Measurements from ENCODE around the gene TGFA.

TGFA gene

DNA sequence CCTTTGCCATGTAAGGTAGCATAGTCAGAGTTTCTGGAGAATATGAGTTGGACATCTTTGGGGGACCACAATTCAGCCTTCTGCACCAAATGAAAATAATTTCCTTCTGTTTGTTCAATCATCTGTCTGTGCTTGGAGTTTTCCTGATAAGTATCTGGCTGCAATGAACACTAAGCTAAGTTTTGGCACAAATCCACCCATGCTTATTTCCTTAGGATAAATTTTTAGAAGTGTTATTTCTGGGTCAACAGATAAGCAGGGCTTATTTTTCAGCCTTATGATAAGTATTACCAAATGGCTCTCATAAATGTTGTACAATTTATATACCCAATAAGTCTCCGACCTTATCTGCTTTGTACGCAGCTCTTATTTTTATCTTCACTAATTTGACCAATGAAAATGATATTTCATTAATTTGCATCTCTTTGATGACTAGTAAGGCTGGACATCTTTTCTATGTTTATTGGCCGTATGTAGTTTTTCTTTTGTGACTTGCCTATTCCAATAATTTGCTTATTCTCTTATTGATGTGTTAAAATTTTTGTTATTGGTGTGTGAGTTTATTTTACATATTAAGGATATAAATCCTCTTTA lies 59.2 kb downstream of the TGFA start:
- Histone ChIP-seq H3K4me1 (ENCODE audit: control insufficient read depth, insufficient read depth, low read length) (peaks cover 3% of the 10 kb centered on the region), H3K27me3 (replicated peaks; ENCODE audit: control insufficient read depth, insufficient read depth, low read length) (peaks cover 31% of the 10 kb centered on the region), H3K9me3 (ENCODE audit: control insufficient read depth, low read length) (no peaks in the 10 kb centered on the region), H3K9ac (ENCODE audit: low read length) (no peak overlapping the region), H3K36me3 (ENCODE audit: control insufficient read depth, insufficient read depth, low read length, severe bottlenecking) (no peaks in the 10 kb centered on the region), H3K4me3 (ENCODE audit: low read length) (no peak overlapping the region)
- DNase-seq (ENCODE audit: low read depth), result no peak

DNA sequence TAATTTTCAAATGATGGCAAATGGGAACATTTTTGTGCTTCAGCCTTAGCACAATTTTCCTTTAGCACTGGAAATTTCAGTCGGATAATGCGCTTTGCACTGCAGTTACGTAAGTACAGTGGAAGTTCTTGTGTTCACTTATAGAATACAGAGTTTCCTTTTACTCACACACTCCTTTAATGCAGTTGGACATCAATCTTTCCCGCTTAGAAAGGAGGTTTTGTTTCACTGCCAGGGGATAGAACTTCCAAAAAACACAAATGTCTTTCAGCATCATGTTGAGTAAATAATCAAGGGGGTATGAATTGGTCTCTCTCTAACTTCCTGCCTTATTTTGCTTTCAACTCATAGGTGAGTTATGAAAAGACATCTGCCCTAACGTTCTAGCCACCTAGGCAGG lies 63.2 kb downstream of the TGFA start:
- no peak overlapping the region for H3K4me3 ChIP-seq (ENCODE audit: low read length)
- no peaks in the 10 kb centered on the region for H3K4me1 ChIP-seq (ENCODE audit: control insufficient read depth, insufficient read depth, low read length)
- no peak for DNase-seq (ENCODE audit: low read depth)
- no peak overlapping the region for H3K9ac ChIP-seq (ENCODE audit: low read length)
- no peaks in the 10 kb centered on the region for H3K9me3 ChIP-seq (ENCODE audit: control insufficient read depth, low read length)
- peaks cover 40% of the 10 kb centered on the region for H3K27me3 ChIP-seq (replicated peaks; ENCODE audit: control insufficient read depth, insufficient read depth, low read length)
- H3K36me3 ChIP-seq (ENCODE audit: control insufficient read depth, insufficient read depth, low read length, severe bottlenecking), result no peaks in the 10 kb centered on the region

DNA sequence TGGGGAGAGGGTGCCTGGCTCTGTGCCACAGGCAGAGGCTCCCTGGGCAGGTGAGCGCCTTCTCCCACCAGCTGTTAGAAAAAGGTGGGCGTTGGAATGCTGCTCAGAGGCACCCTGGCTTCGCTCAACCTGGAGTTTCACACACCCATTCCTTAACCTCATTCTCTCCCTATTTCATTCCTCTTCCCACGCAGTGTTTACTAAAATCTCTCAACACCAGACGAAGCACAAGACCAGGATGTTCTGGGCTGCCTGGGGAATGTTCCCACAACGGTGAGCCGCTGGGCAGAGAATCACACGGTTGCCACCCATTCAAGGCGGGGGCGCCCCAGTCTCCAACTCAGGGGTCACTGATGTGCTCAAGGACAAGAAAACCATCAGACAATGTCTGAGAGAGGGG lies 64.5 kb downstream of the TGFA start:
- DNase-seq (ENCODE audit: low read depth), result no peak
- no peaks in the 10 kb centered on the region for H3K4me1 ChIP-seq (ENCODE audit: control insufficient read depth, insufficient read depth, low read length)
- H3K9me3 ChIP-seq (ENCODE audit: control insufficient read depth, low read length), result no peaks in the 10 kb centered on the region
- H3K27me3 ChIP-seq (replicated peaks; ENCODE audit: control insufficient read depth, insufficient read depth, low read length), result peaks cover 42% of the 10 kb centered on the region
- H3K36me3 ChIP-seq (ENCODE audit: control insufficient read depth, insufficient read depth, low read length, severe bottlenecking), result no peaks in the 10 kb centered on the region
- no peak overlapping the region for H3K9ac ChIP-seq (ENCODE audit: low read length)
- H3K4me3 ChIP-seq (ENCODE audit: low read length), result no peak overlapping the region

DNA sequence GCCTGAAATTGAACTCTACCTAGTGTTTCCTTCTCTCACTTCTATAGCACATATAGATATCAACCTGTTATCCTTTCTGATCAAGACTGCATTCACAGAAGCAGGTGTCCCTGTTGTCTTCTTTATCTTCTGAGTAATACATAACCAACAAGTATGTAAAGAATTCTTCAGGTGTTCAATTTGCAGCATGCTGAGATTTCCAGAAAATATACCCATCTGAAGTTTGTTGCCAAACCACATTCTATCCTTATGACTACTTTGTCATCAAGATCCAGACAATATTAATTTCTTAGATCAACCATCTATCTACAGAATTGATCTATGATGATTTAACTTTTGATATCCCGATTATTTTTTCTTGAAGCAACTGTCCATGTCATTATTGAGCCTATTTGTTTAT lies 69.5 kb downstream of the TGFA start:
- Histone ChIP-seq H3K9me3 (ENCODE audit: control insufficient read depth, low read length) (peaks cover 6% of the 10 kb centered on the region), H3K4me1 (ENCODE audit: control insufficient read depth, insufficient read depth, low read length) (no peaks in the 10 kb centered on the region), H3K9ac (ENCODE audit: low read length) (no peak overlapping the region), H3K36me3 (ENCODE audit: control insufficient read depth, insufficient read depth, low read length, severe bottlenecking) (no peaks in the 10 kb centered on the region), H3K27me3 (replicated peaks; ENCODE audit: control insufficient read depth, insufficient read depth, low read length) (peaks cover 28% of the 10 kb centered on the region), H3K4me3 (ENCODE audit: low read length) (no peak overlapping the region)
- no peak for DNase-seq (ENCODE audit: low read depth)

GRCh38 chr2:70482401-70482800 lies 71.2 kb downstream of the TGFA start:
- Histone ChIP-seq H3K27me3 (replicated peaks; ENCODE audit: control insufficient read depth, insufficient read depth, low read length) (peaks cover 29% of the 10 kb centered on the region), H3K9me3 (ENCODE audit: control insufficient read depth, low read length) (peaks cover 6% of the 10 kb centered on the region), H3K4me3 (ENCODE audit: low read length) (no peak overlapping the region), H3K4me1 (ENCODE audit: control insufficient read depth, insufficient read depth, low read length) (no peaks in the 10 kb centered on the region), H3K36me3 (ENCODE audit: control insufficient read depth, insufficient read depth, low read length, severe bottlenecking) (no peaks in the 10 kb centered on the region), H3K9ac (ENCODE audit: low read length) (no peak overlapping the region)
- no peak for DNase-seq (ENCODE audit: low read depth)

DNA sequence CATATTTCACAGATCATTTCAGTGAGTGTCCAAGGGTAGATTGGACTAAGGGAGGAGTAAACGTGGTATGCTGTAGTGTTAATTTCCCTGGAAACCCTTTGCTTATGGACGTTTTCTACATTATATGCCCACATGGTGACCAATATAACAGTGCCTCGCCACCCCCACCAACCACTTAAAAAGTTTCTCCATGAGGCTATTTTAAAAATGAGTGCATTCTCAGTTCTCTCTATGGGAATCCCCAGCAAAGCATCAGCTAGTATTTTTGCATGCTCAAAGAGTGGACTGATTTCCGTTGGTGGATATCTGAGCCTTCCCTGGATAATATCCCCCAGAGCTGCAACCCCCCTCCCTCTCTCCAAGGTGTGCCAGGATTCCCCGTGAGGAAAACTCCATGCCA lies 73.2 kb downstream of the TGFA start:
- Histone ChIP-seq H3K27me3 (replicated peaks; ENCODE audit: control insufficient read depth, insufficient read depth, low read length) (peaks cover 34% of the 10 kb centered on the region), H3K4me3 (ENCODE audit: low read length) (no peak overlapping the region)
- no peak for DNase-seq (ENCODE audit: low read depth)

DNA sequence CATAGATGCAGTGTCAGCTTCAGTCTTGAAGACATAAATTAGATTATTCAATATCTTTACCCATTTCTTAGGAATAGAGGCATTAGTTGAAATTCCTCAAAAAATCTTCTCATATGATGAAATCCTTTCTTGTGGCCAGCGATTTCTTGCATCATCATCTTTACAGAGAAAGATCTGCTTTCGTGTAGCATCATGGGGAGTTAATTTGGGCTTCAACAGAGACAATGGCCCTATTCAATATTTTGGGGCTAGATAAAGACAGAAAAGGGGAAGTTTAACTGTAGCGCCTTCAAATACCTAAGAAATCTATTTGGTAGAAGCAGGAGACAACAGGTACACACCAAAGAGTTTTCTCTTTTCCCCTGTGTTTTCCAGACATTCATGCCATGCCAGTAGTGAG lies 73.8 kb downstream of the TGFA start:
- Histone ChIP-seq H3K9me3 (ENCODE audit: control insufficient read depth, low read length) (peaks cover 6% of the 10 kb centered on the region), H3K36me3 (ENCODE audit: control insufficient read depth, insufficient read depth, low read length, severe bottlenecking) (no peaks in the 10 kb centered on the region), H3K9ac (ENCODE audit: low read length) (no peak overlapping the region), H3K4me3 (ENCODE audit: low read length) (no peak overlapping the region), H3K27me3 (replicated peaks; ENCODE audit: control insufficient read depth, insufficient read depth, low read length) (peaks cover 39% of the 10 kb centered on the region), H3K4me1 (ENCODE audit: control insufficient read depth, insufficient read depth, low read length) (no peaks in the 10 kb centered on the region)
- DNase-seq (ENCODE audit: low read depth), result no peak

More for the DNA sequence above, 73.2 kb downstream of the TGFA start:
- Histone ChIP-seq H3K4me1 (ENCODE audit: control insufficient read depth, insufficient read depth, low read length) (no peaks in the 10 kb centered on the region), H3K9ac (ENCODE audit: low read length) (no peak overlapping the region), H3K36me3 (ENCODE audit: control insufficient read depth, insufficient read depth, low read length, severe bottlenecking) (no peaks in the 10 kb centered on the region), H3K9me3 (ENCODE audit: control insufficient read depth, low read length) (peaks cover 6% of the 10 kb centered on the region)

DNA sequence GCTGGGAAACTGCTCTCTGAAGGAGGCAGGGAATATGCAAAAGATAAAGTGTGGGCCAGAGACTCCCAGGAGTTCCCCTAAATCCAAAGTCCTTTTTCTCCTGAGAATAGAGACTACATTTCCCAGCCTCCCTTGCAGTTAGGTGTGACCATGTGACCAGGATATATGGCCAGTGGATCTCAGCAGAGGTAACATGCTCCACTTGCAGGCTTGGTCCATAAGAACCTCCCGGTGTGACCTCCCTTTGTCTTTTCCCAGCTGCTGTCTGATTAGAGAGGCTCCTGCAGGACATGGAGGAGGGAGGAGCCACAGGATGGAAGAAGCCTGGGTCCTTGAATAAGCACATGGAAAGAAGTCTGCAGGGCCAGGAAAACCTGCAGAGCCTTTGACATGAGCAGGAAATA lies 76.2 kb downstream of the TGFA start:
- Histone ChIP-seq H3K9ac (ENCODE audit: low read length) (no peak overlapping the region), H3K9me3 (ENCODE audit: control insufficient read depth, low read length) (peaks cover 6% of the 10 kb centered on the region), H3K4me3 (ENCODE audit: low read length) (no peak overlapping the region), H3K4me1 (ENCODE audit: control insufficient read depth, insufficient read depth, low read length) (no peaks in the 10 kb centered on the region), H3K27me3 (replicated peaks; ENCODE audit: control insufficient read depth, insufficient read depth, low read length) (peaks cover 45% of the 10 kb centered on the region), H3K36me3 (ENCODE audit: control insufficient read depth, insufficient read depth, low read length, severe bottlenecking) (no peaks in the 10 kb centered on the region)
- DNase-seq (ENCODE audit: low read depth), result no peak

DNA sequence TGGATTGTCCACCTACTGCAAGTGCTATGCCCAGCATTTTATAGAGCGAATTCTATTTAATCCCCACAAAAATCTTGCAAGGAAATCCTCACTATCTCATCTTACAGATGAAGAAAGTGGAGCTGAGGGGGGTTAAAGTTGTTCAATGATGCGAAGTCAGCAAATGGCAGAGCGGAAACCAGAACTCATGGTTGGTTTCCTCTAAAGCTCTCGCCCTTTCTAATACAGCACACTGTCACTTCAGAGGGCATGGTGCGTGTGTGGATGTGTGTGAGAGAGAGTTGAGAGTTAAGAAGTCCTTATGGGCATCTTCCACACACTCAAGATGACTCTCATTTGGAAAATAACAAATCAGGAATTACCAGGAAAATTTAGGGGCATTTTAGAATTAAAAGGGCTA lies 78.4 kb downstream of the TGFA start:
- Histone ChIP-seq H3K36me3 (ENCODE audit: control insufficient read depth, insufficient read depth, low read length, severe bottlenecking) (no peaks in the 10 kb centered on the region), H3K4me3 (ENCODE audit: low read length) (no peak overlapping the region), H3K27me3 (replicated peaks; ENCODE audit: control insufficient read depth, insufficient read depth, low read length) (peaks cover 58% of the 10 kb centered on the region), H3K9me3 (ENCODE audit: control insufficient read depth, low read length) (no peaks in the 10 kb centered on the region), H3K4me1 (ENCODE audit: control insufficient read depth, insufficient read depth, low read length) (no peaks in the 10 kb centered on the region), H3K9ac (ENCODE audit: low read length) (no peak overlapping the region)
- DNase-seq (ENCODE audit: low read depth), result no peak

- Histone ChIP-seq H3K4me1 (ENCODE audit: control insufficient read depth, insufficient read depth, low read length) (no peaks in the 10 kb centered on the region), H3K9me3 (ENCODE audit: control insufficient read depth, low read length) (no peaks in the 10 kb centered on the region), H3K27me3 (replicated peaks; ENCODE audit: control insufficient read depth, insufficient read depth, low read length) (peaks cover 58% of the 10 kb centered on the region), H3K9ac (ENCODE audit: low read length) (no peak overlapping the region), H3K4me3 (ENCODE audit: low read length) (no peak overlapping the region), H3K36me3 (ENCODE audit: control insufficient read depth, insufficient read depth, low read length, severe bottlenecking) (no peaks in the 10 kb centered on the region)
- no peak for DNase-seq (ENCODE audit: low read depth)
These were observed 79.3 kb downstream of the TGFA start for GRCh38 chr2:70474256-70474848.

DNA sequence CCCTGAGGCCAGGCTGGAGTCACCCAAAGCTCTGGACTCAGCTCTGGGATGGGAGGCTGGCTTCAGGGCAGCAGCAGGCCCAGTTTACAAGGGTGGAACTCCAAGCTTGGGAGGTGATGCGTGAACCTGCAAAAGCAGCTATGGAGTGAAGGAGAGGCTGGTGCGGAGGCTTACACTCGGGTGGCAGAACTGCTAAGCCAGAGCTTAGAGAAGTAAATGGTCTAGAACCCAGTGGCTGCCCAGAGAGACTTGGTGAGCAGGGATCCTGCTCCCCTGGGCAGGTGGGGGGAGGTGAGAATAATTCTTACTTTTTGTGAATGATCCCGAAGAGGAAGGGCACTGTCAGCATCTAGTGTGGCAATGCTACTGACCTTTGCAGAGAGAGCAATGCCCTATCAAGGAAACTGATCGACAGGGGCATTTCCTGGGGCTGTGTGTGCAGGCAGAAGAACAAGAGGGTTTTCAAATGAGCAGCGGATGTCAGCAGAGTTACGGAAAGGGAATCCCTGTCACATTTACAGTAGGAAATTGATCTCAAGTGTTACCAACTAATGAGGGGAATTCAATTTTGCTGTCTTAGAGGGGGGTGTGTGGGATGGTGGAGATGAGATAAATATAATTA lies 80.4 kb downstream of the TGFA start:
- Histone ChIP-seq H3K4me1 (ENCODE audit: control insufficient read depth, insufficient read depth, low read length) (no peaks in the 10 kb centered on the region), H3K9ac (ENCODE audit: low read length) (no peak overlapping the region), H3K27me3 (replicated peaks; ENCODE audit: control insufficient read depth, insufficient read depth, low read length) (peaks cover 63% of the 10 kb centered on the region), H3K4me3 (ENCODE audit: low read length) (no peak overlapping the region), H3K9me3 (ENCODE audit: control insufficient read depth, low read length) (no peaks in the 10 kb centered on the region), H3K36me3 (ENCODE audit: control insufficient read depth, insufficient read depth, low read length, severe bottlenecking) (no peaks in the 10 kb centered on the region)
- no peak for DNase-seq (ENCODE audit: low read depth)

All from adipocyte (in vitro differentiated cells).